Subcutaneous abdominal adipose tissue (tissue), 5 donors: Measurements from ENCODE around the gene PLXNA1.

Experiments
- H3K27ac ChIP-seq: one replicate; pipeline ENCODE4 v1.7.0; 2013; ENCODE audit warnings: low read depth, mild to moderate bottlenecking, inconsistent platforms, low read length, moderate library complexity
- H3K27me3 ChIP-seq, 5 donors: one replicate each; pipeline ENCODE4 v1.7.0; 2013; ENCODE audit warnings: low read length in 5 of 5, inconsistent platforms in 1 of 5; ENCODE audit not compliant: control insufficient read depth in 5 of 5, insufficient read depth in 4 of 5
- H3K36me3 ChIP-seq, 5 donors: one replicate each; pipeline ENCODE4 v1.7.0; 2013; ENCODE audit warnings: low read length in 5 of 5; ENCODE audit not compliant: control insufficient read depth in 5 of 5, insufficient read depth in 5 of 5
- H3K4me1 ChIP-seq, 5 donors: one replicate each; pipeline ENCODE4 v1.7.0; 2013; ENCODE audit warnings: low read length in 5 of 5, mild to moderate bottlenecking in 3 of 5, moderate library complexity in 1 of 5; ENCODE audit not compliant: control insufficient read depth in 5 of 5, insufficient read depth in 5 of 5
- H3K4me3 ChIP-seq, 5 donors: one replicate each; pipeline ENCODE4 v1.7.0; 2013; ENCODE audit warnings: low read length in 5 of 5, low read depth in 1 of 5
- H3K9ac ChIP-seq, 5 donors: one replicate each; pipeline ENCODE4 v1.7.0; 2013; ENCODE audit warnings: low read length in 5 of 5, mild to moderate bottlenecking in 4 of 5, moderate library complexity in 3 of 5
- H3K9me3 ChIP-seq, 5 donors: one replicate each; pipeline ENCODE4 v1.7.0; 2013; ENCODE audit warnings: low read length in 5 of 5; ENCODE audit not compliant: control insufficient read depth in 5 of 5
- donor health status: healthy.
- donor health status: healthy.
- donor health status: healthy.
- donor health status: healthy.
- donor health status: healthy.

Gene PLXNA1

GRCh38 chr3:126952261-126952982, 30.5 kb upstream of the PLXNA1 start:
- Histone ChIP-seq H3K9me3 (no peaks in the 10 kb centered on the region), H3K4me1 (peaks cover 0 to 49% (median 8%) of the 10 kb centered on the region in 5 donors)

GRCh38 chr3:126952983-126953660, 29.8 kb upstream of the PLXNA1 start:
- Histone ChIP-seq H3K36me3 (no peaks in the 10 kb centered on the region), H3K27ac (no peak overlapping the region), H3K4me3 (no peak overlapping the region), H3K27me3 (no peaks in the 10 kb centered on the region), H3K9ac (no peak overlapping the region), H3K9me3 (no peaks in the 10 kb centered on the region), H3K4me1 (peaks cover under 1 to 48% (median 8%) of the 10 kb centered on the region in 5 donors)

More at GRCh38 chr3:126952261-126952982, 30.5 kb upstream of the PLXNA1 start:
- Histone ChIP-seq H3K36me3 (peaks cover 0 to 3% (median 0%) of the 10 kb centered on the region in 5 donors), H3K27ac (no peak overlapping the region), H3K27me3 (no peaks in the 10 kb centered on the region), H3K9ac (no peak overlapping the region), H3K4me3 (no peak overlapping the region)

- Histone ChIP-seq H3K9me3 (no peaks in the 10 kb centered on the region), H3K4me3 (no peak overlapping the region), H3K36me3 (no peaks in the 10 kb centered on the region), H3K4me1 (peaks cover 0 to 36% (median 2%) of the 10 kb centered on the region in 5 donors), H3K9ac (no peak overlapping the region), H3K27ac (no peak overlapping the region), H3K27me3 (no peaks in the 10 kb centered on the region)
Measured at GRCh38 chr3:126954141-126954842, 28.6 kb upstream of the PLXNA1 start.

- Histone ChIP-seq H3K36me3 (no peaks in the 10 kb centered on the region), H3K4me3 (no peak overlapping the region), H3K27ac (no peak overlapping the region), H3K9ac (no peak overlapping the region), H3K9me3 (no peaks in the 10 kb centered on the region), H3K27me3 (no peaks in the 10 kb centered on the region), H3K4me1 (peaks cover 0 to 27% (median 1%) of the 10 kb centered on the region in 5 donors)
Measured at GRCh38 chr3:126955004-126955790, 27.7 kb upstream of the PLXNA1 start.

GRCh38 chr3:126956361-126956760, 26.6 kb upstream of the PLXNA1 start:
- Histone ChIP-seq H3K27me3 (no peaks in the 10 kb centered on the region), H3K4me3 (no peak overlapping the region), H3K9me3 (no peaks in the 10 kb centered on the region), H3K27ac (no peak overlapping the region), H3K9ac (no peak overlapping the region), H3K36me3 (no peaks in the 10 kb centered on the region), H3K4me1 (peaks cover 4 to 34% (median 12%) of the 10 kb centered on the region in 5 donors)

GRCh38 chr3:126956866-126957650, 25.9 kb upstream of the PLXNA1 start:
- no peaks in the 10 kb centered on the region for H3K36me3 ChIP-seq
- no peak overlapping the region for H3K27ac ChIP-seq
- H3K4me1 ChIP-seq, result peaks cover 10 to 41% (median 19%) of the 10 kb centered on the region in 5 donors
- no peaks in the 10 kb centered on the region for H3K27me3 ChIP-seq
- no peaks in the 10 kb centered on the region for H3K9me3 ChIP-seq
- H3K9ac ChIP-seq, result no peak overlapping the region
- H3K4me3 ChIP-seq, result no peak overlapping the region

GRCh38 chr3:126957776-126958637, 24.9 kb upstream of the PLXNA1 start:
- Histone ChIP-seq H3K4me1 (peaks cover 10 to 45% (median 22%) of the 10 kb centered on the region in 5 donors), H3K36me3 (no peaks in the 10 kb centered on the region), H3K9ac (no peak overlapping the region), H3K27ac (no peak overlapping the region), H3K4me3 (no peak overlapping the region), H3K27me3 (no peaks in the 10 kb centered on the region), H3K9me3 (no peaks in the 10 kb centered on the region)

GRCh38 chr3:126958638-126959085, 24.3 kb upstream of the PLXNA1 start:
- H3K9ac ChIP-seq, result no peak overlapping the region
- no peaks in the 10 kb centered on the region for H3K9me3 ChIP-seq
- no peaks in the 10 kb centered on the region for H3K27me3 ChIP-seq
- H3K4me3 ChIP-seq, result no peak overlapping the region
- H3K36me3 ChIP-seq, result no peaks in the 10 kb centered on the region
- peaks cover 10 to 45% (median 22%) of the 10 kb centered on the region in 5 donors for H3K4me1 ChIP-seq
- H3K27ac ChIP-seq, result no peak overlapping the region
